ENCODE results near the gene CENPW.

DNA sequence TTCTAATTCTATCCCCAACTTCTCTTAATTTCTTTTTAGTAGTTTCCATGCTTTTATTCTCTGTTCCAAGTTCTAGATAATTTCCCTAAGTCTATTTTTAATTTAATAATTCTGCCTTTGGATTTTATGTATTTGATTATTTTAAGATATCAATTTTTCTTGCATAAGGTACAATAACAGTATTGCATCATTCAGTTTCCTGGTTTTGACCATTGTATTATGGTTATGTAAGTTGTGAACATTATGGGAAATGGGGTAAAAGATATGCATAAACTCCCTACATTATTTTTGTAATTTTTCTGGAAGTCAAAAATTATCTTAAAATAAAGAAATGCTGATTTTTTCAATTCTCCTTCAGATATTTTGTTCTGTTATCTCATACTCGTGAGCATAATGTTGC lies 21.1 kb upstream of the CENPW start:
- TF ChIP-seq, protein P1, sequence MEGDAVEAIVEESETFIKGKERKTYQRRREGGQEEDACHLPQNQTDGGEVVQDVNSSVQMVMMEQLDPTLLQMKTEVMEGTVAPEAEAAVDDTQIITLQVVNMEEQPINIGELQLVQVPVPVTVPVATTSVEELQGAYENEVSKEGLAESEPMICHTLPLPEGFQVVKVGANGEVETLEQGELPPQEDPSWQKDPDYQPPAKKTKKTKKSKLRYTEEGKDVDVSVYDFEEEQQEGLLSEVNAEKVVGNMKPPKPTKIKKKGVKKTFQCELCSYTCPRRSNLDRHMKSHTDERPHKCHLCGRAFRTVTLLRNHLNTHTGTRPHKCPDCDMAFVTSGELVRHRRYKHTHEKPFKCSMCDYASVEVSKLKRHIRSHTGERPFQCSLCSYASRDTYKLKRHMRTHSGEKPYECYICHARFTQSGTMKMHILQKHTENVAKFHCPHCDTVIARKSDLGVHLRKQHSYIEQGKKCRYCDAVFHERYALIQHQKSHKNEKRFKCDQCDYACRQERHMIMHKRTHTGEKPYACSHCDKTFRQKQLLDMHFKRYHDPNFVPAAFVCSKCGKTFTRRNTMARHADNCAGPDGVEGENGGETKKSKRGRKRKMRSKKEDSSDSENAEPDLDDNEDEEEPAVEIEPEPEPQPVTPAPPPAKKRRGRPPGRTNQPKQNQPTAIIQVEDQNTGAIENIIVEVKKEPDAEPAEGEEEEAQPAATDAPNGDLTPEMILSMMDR (IDR thresholded peaks at IDR 0.05), result no peak
- no peak for TF ChIP-seq POLR2A (IDR thresholded peaks at IDR 0.05; ENCODE audit: low read depth)
- no peak for TF ChIP-seq POLR2AphosphoS5 (IDR thresholded peaks at IDR 0.05)
- no peak for TF ChIP-seq EP300 (IDR thresholded peaks at IDR 0.05)
